ENCODE results near the gene CAMK2N2. TPM values are rescaled to one million over a fixed set of nuclear protein-coding genes. Genes with fewer than 3 reads are reported as not detected.

CAMK2N2 gene
- total and polyA plus RNA-seq, 9 of the 15 experiments (the other 6 are each of a cell fraction or from before 2014, with no cell fraction given), result 0.08 to 0.22 (median 0.11) TPM; not detected in 5

GRCh38 chr3:184284696-184285095 lies 23.3 kb upstream of the CAMK2N2 start (continued):
- peak; percentile 64 for TF ChIP-seq ZNF384 (IDR thresholded peaks at IDR 0.05; ENCODE audit: low read depth, low read length)
- no peak for TF ChIP-seq PHF21A (IDR thresholded peaks at IDR 0.05; ENCODE audit: borderline replicate concordance, low read depth)
- no peak for TF ChIP-seq GATA2 (CRISPR knock-in tag; IDR thresholded peaks at IDR 0.05)
- 0 out of 2 replicates have a peak, but pooled peaks have one; percentile 6 for TF ChIP-seq CREM (IDR thresholded peaks at IDR 0.05; ENCODE audit: low read depth)
- no peak for TF ChIP-seq POLR2B (IDR thresholded peaks at IDR 0.05; ENCODE audit: low read depth, partially characterized antibody)
- no peak for TF ChIP-seq ETV6 (IDR thresholded peaks at IDR 0.05; ENCODE audit: borderline replicate concordance in 1 of 2, low read depth in 2 of 2, low read length in 1 of 2)
- TF ChIP-seq ETV6 (CRISPR knock-in tag; IDR thresholded peaks at IDR 0.05; ENCODE audit: borderline replicate concordance), result no peak
- TF ChIP-seq RFX1 (IDR thresholded peaks at IDR 0.05), result peak; percentile 91
- peak; percentile 43; the same call in 1 of the 2 replicates for TF ChIP-seq CTBP1 (IDR thresholded peaks at IDR 0.05; ENCODE audit: borderline replicate concordance)
- no peak for TF ChIP-seq ZNF311 (CRISPR knock-in tag; IDR thresholded peaks at IDR 0.05)
- no peak for TF ChIP-seq CEBPZ (IDR thresholded peaks at IDR 0.05; ENCODE audit: borderline replicate concordance, low read depth, low read length)
- peak; percentile 52 to 81 for TF ChIP-seq RAD21 (CRISPR knock-in tag; conservative IDR thresholded peaks at IDR 0.05 in 1 of 2, IDR thresholded peaks at IDR 0.05 in 1 of 2)
- peak; percentile 26; the same call in 1 of the 2 replicates for TF ChIP-seq SMC3 (conservative IDR thresholded peaks at IDR 0.05; ENCODE audit: insufficient read depth, low read depth, low read length)
- TF ChIP-seq ATF7 (IDR thresholded peaks at IDR 0.05), result no peak
- TF ChIP-seq ZEB2 (IDR thresholded peaks at IDR 0.05), result no peak
- TF ChIP-seq IFI16 (CRISPR knock-in tag; IDR thresholded peaks at IDR 0.05), result no peak
- no peak for TF ChIP-seq NR2C1 (IDR thresholded peaks at IDR 0.05)
- TF ChIP-seq NR2C1 (tag; IDR thresholded peaks at IDR 0.05), result no peak
- no peak for TF ChIP-seq ZNF12 (CRISPR knock-in tag; IDR thresholded peaks at IDR 0.05)

All from K562 (cell line).